Measurements from ENCODE around the gene SGK2. TPM values are rescaled to one million over a fixed set of nuclear protein-coding genes. Genes with fewer than 3 reads are reported as not detected.

Gene SGK2
- total and polyA plus RNA-seq, 2 experiments from 2014 or later, result 2.4 TPM; not detected in 1

GRCh38 chr20:43536817-43537440, 21.9 kb upstream of the SGK2 start:
- Histone ChIP-seq H3K36me3 (peaks cover 7% of the 10 kb centered on the region), H3K9me3 (ENCODE audit: low read depth) (no peaks in the 10 kb centered on the region), H3K27ac (no peak overlapping the region), H3K27me3 (no peaks in the 10 kb centered on the region), H3K4me3 (no peak overlapping the region), H3K4me1 (ENCODE audit: low read depth) (no peaks in the 10 kb centered on the region)
- no peak for TF ChIP-seq CTCF (IDR thresholded peaks at IDR 0.05; ENCODE audit: low read depth, low read length)
- no peak for DNase-seq (ENCODE audit: low read depth in 1 of 2, low spot score in 1 of 2)

- peak; percentile 73 for DNase-seq (ENCODE audit: low read depth in 1 of 2, low spot score in 1 of 2)
- H3K4me1 ChIP-seq (ENCODE audit: low read depth), result no peaks in the 10 kb centered on the region
- H3K36me3 ChIP-seq, result peaks cover 10% of the 10 kb centered on the region
Measured at GRCh38 chr20:43537921-43538877, 20.6 kb upstream of the SGK2 start.

GRCh38 chr20:43538878-43539700, 19.7 kb upstream of the SGK2 start:
- H3K4me1 ChIP-seq (ENCODE audit: low read depth), result no peaks in the 10 kb centered on the region
- DNase-seq (ENCODE audit: low read depth in 1 of 2, low spot score in 1 of 2), result no peak

More at GRCh38 chr20:43537921-43538877, 20.6 kb upstream of the SGK2 start:
- TF ChIP-seq CTCF (IDR thresholded peaks at IDR 0.05; ENCODE audit: low read depth, low read length), result peak; percentile 96
- H3K27ac ChIP-seq, result no peak overlapping the region
- no peaks in the 10 kb centered on the region for H3K27me3 ChIP-seq
- H3K4me3 ChIP-seq, result no peak overlapping the region
- no peaks in the 10 kb centered on the region for H3K9me3 ChIP-seq (ENCODE audit: low read depth)

GRCh38 chr20:43539975-43540672, 18.7 kb upstream of the SGK2 start:
- Histone ChIP-seq H3K36me3 (peaks cover 10% of the 10 kb centered on the region), H3K27me3 (no peaks in the 10 kb centered on the region), H3K4me3 (no peak overlapping the region), H3K4me1 (ENCODE audit: low read depth) (no peaks in the 10 kb centered on the region), H3K9me3 (ENCODE audit: low read depth) (no peaks in the 10 kb centered on the region), H3K27ac (no peak overlapping the region)
- TF ChIP-seq CTCF (IDR thresholded peaks at IDR 0.05; ENCODE audit: low read depth, low read length), result no peak
- no peak for DNase-seq (ENCODE audit: low read depth in 1 of 2, low spot score in 1 of 2)

More at GRCh38 chr20:43538878-43539700, 19.7 kb upstream of the SGK2 start:
- Histone ChIP-seq H3K36me3 (peaks cover 10% of the 10 kb centered on the region), H3K27me3 (no peaks in the 10 kb centered on the region), H3K9me3 (ENCODE audit: low read depth) (no peaks in the 10 kb centered on the region), H3K27ac (no peak overlapping the region), H3K4me3 (no peak overlapping the region)
- no peak for TF ChIP-seq CTCF (IDR thresholded peaks at IDR 0.05; ENCODE audit: low read depth, low read length)

- Histone ChIP-seq H3K36me3 (peaks cover 10% of the 10 kb centered on the region), H3K27me3 (no peaks in the 10 kb centered on the region), H3K9me3 (ENCODE audit: low read depth) (no peaks in the 10 kb centered on the region), H3K4me1 (ENCODE audit: low read depth) (no peaks in the 10 kb centered on the region), H3K27ac (no peak overlapping the region), H3K4me3 (no peak overlapping the region)
- DNase-seq (ENCODE audit: low read depth in 1 of 2, low spot score in 1 of 2), result no peak
- TF ChIP-seq CTCF (IDR thresholded peaks at IDR 0.05; ENCODE audit: low read depth, low read length), result no peak
Measured at GRCh38 chr20:43540673-43541060, 18.2 kb upstream of the SGK2 start.

All from cardiac muscle cell (in vitro differentiated cells and primary cell).